H1 (cell line): ENCODE data around the gene AKAP12. TPM values are rescaled to one million over a fixed set of nuclear protein-coding genes. Genes with fewer than 3 reads are reported as not detected.

Experiments
- CTCF ChIA-PET: fragments of 300-600 bp; sonication (Branson Sonifier 250); formaldehyde crosslinking; loops from one replicate; lab custom pipeline; 2021; ENCODE audit not compliant: partially characterized antibody; lab: Charles Lee
- POLR2A ChIA-PET: fragments of 300-600 bp; sonication (Branson Sonifier 250); formaldehyde crosslinking; loops from one replicate; lab custom pipeline; 2021; ENCODE audit warnings: inconsistent platforms; ENCODE audit not compliant: partially characterized antibody; lab: Charles Lee
- DNase-seq, 2 experiments: peaks; one replicate each; pipeline versions ENCODE4 v3.0.0 to v3.0.0-alpha.2; 2010 to 2022; ENCODE audit warnings: low spot score in 2 of 2, low read depth in 1 of 2, mixed read lengths in 1 of 2
- FAIRE-seq: peaks from 2 replicates; lab custom pipeline; 2011; peaks lifted over from hg19 to GRCh38; lab: Jason Lieb, UNC
- H2AFZ ChIP-seq: 2 replicates; pipeline ENCODE4 v1.8.1; 2012; ENCODE audit warnings: low read length, inconsistent platforms
- H2AK5ac ChIP-seq: 2 replicates; pipeline ENCODE4 v1.6.1; 2013; ENCODE audit warnings: low read depth, low read length
- H2BK120ac ChIP-seq: replicated peaks from 2 replicates; pipeline ENCODE3; 2013; ENCODE audit warnings: low read depth, low read length, inconsistent platforms
- H2BK12ac ChIP-seq: 2 replicates; pipeline ENCODE4 v1.6.1; 2013; ENCODE audit warnings: low read depth, low read length
- H2BK15ac ChIP-seq: 2 replicates; pipeline ENCODE4 v1.6.1; 2013; ENCODE audit warnings: low read length
- H2BK20ac ChIP-seq: 2 replicates; pipeline ENCODE4 v1.6.1; 2013; ENCODE audit warnings: low read length
- H2BK5ac ChIP-seq: 2 replicates; pipeline ENCODE4 v1.6.1; 2013; ENCODE audit warnings: low read depth, low read length
- H3K14ac ChIP-seq: 2 replicates; pipeline ENCODE4 v1.6.1; 2013; ENCODE audit warnings: inconsistent platforms; ENCODE audit not compliant: insufficient read length
- H3K18ac ChIP-seq: 2 replicates; pipeline ENCODE4 v1.6.1; 2013; ENCODE audit warnings: low read length; ENCODE audit errors: extremely low read depth
- H3K23ac ChIP-seq: 2 replicates; pipeline ENCODE4 v1.6.1; 2013; ENCODE audit warnings: inconsistent platforms; ENCODE audit not compliant: insufficient read length
- H3K23me2 ChIP-seq: 2 replicates; pipeline ENCODE4 v1.6.1; 2013; ENCODE audit warnings: low read depth, low read length
- H3K27ac ChIP-seq: 2 replicates; pipeline ENCODE4 v1.6.1; 2011; ENCODE audit warnings: low read depth, low read length, inconsistent platforms
- H3K27me3 ChIP-seq, 4 experiments: replicated peaks in 1 of 4; 1 replicate in 1 of 4; 2 replicates in 3 of 4; pipeline versions ENCODE4 v1.6.1 to v1.8.1; 2011 to 2013; ENCODE audit warnings: low read length in 3 of 4, mild to moderate bottlenecking in 3 of 4, inconsistent platforms in 2 of 4, mixed read lengths in 2 of 4, moderate library complexity in 1 of 4; ENCODE audit not compliant: control insufficient read depth in 3 of 4, insufficient read depth in 3 of 4; ENCODE audit errors: extremely low read depth in 1 of 4
- H3K36me3 ChIP-seq, 4 experiments: 2 replicates each; pipeline versions ENCODE4 v1.6.1 to v1.8.1; 2011 to 2013; ENCODE audit warnings: mild to moderate bottlenecking in 4 of 4, low read length in 3 of 4, moderate library complexity in 2 of 4, control low read depth in 1 of 4, inconsistent platforms in 1 of 4; ENCODE audit not compliant: insufficient read depth in 4 of 4, control insufficient read depth in 2 of 4
- H3K4ac ChIP-seq: replicated peaks from 2 replicates; pipeline ENCODE3; 2013; ENCODE audit warnings: low read length, low read depth, mixed read lengths, inconsistent platforms; ENCODE audit not compliant: insufficient read length
- H3K4me1 ChIP-seq, 4 experiments: replicated peaks in 1 of 4; 1 replicate in 1 of 4; 2 replicates in 3 of 4; pipeline versions ENCODE4 v1.6.1 to v1.8.1; 2011 to 2013; ENCODE audit warnings: low read length in 3 of 4, inconsistent platforms in 2 of 4, mixed read lengths in 1 of 4; ENCODE audit not compliant: insufficient read depth in 4 of 4, control insufficient read depth in 3 of 4
- H3K4me2 ChIP-seq, 2 experiments: 2 replicates each; pipeline versions ENCODE4 v1.6.1 to v1.8.1; 2011 to 2013; ENCODE audit warnings: low read depth in 2 of 2, low read length in 2 of 2, control low read depth in 1 of 2, inconsistent platforms in 1 of 2, mild to moderate bottlenecking in 1 of 2; ENCODE audit not compliant: insufficient read depth in 1 of 2
- H3K4me3 ChIP-seq, 4 experiments: fragments of 200-600, 300-600 bp in 1 of 4; sonication (generic), shearing (Covaris generic), sonication (Bioruptor Twin) in 1 of 4; 2 replicates each; pipeline versions ENCODE4 v1.5.1 to v1.8.1; 2011 to 2016; ENCODE audit warnings: low read length in 4 of 4, low read depth in 3 of 4, control low read depth in 2 of 4, inconsistent platforms in 2 of 4, mild to moderate bottlenecking in 2 of 4, mixed read lengths in 1 of 4, moderate library complexity in 1 of 4; ENCODE audit not compliant: insufficient read depth in 2 of 4; ENCODE audit errors: extremely low read depth in 1 of 4
- H3K56ac ChIP-seq: replicated peaks from 2 replicates; pipeline ENCODE3; 2013; ENCODE audit warnings: low read depth, mild to moderate bottlenecking, mixed read lengths, low read length, inconsistent platforms; ENCODE audit not compliant: insufficient read length
- H3K79me1 ChIP-seq: 2 replicates; pipeline ENCODE4 v1.6.1; 2013; ENCODE audit warnings: low read depth, low read length, control low read depth
- H3K79me2 ChIP-seq, 2 experiments: 2 replicates each; pipeline versions ENCODE4 v1.6.1 to v1.8.1; 2012 to 2013; ENCODE audit warnings: low read length in 2 of 2, mild to moderate bottlenecking in 2 of 2, inconsistent platforms in 1 of 2; ENCODE audit not compliant: insufficient read depth in 2 of 2, control insufficient read depth in 1 of 2
- H3K9ac ChIP-seq, 4 experiments: replicated peaks in 1 of 4; 1 replicate in 1 of 4; 2 replicates in 3 of 4; pipeline versions ENCODE4 v1.6.1 to v1.8.1; 2011 to 2013; ENCODE audit warnings: low read depth in 3 of 4, low read length in 3 of 4, control low read depth in 2 of 4, mild to moderate bottlenecking in 2 of 4, moderate library complexity in 2 of 4, inconsistent platforms in 1 of 4; ENCODE audit errors: extremely low read depth in 1 of 4
- H3K9me3 ChIP-seq, 2 experiments: 2 replicates each; pipeline versions ENCODE4 v1.6.1 to v1.8.1; 2012 to 2013; ENCODE audit warnings: mild to moderate bottlenecking in 2 of 2, moderate library complexity in 2 of 2, control low read depth in 1 of 2, inconsistent platforms in 1 of 2, low read depth in 1 of 2, low read length in 1 of 2, mixed read lengths in 1 of 2; ENCODE audit not compliant: insufficient read depth in 2 of 2
- H4K20me1 ChIP-seq, 2 experiments: replicated peaks in 1 of 2; 2 replicates each; pipeline versions ENCODE3 to v1.8.1; 2011 to 2013; ENCODE audit warnings: inconsistent platforms in 2 of 2, low read length in 2 of 2, mild to moderate bottlenecking in 1 of 2; ENCODE audit not compliant: insufficient read depth in 2 of 2, control insufficient read depth in 1 of 2
- H4K5ac ChIP-seq: 2 replicates; pipeline ENCODE4 v1.6.1; 2013; ENCODE audit warnings: low read length, low read depth, mixed read lengths, inconsistent platforms; ENCODE audit not compliant: insufficient read length
- H4K8ac ChIP-seq: 2 replicates; pipeline ENCODE4 v1.8.0; 2013; ENCODE audit warnings: mild to moderate bottlenecking, moderate library complexity, low read length, inconsistent platforms; ENCODE audit not compliant: insufficient read depth; ENCODE audit errors: extremely low read depth
- H4K91ac ChIP-seq: replicated peaks from 2 replicates; pipeline ENCODE3; 2013; ENCODE audit warnings: low read length, mixed read lengths, inconsistent platforms; ENCODE audit not compliant: insufficient read length
- ATF3 ChIP-seq: IDR thresholded peaks from 2 replicates; pipeline ENCODE4 v1.6.1; 2011; ENCODE audit warnings: low read depth, mild to moderate bottlenecking, low read length; ENCODE audit not compliant: insufficient read depth
- BRCA1 ChIP-seq: IDR thresholded peaks from 2 replicates; pipeline ENCODE4 v1.6.1; 2012; ENCODE audit warnings: low read depth, low read length, improper control_type of control experiment
- TAF7 ChIP-seq: optimal IDR thresholded peaks from 2 replicates; pipeline ENCODE3; 2011; ENCODE audit warnings: low read depth, mild to moderate bottlenecking, inconsistent platforms, low read length, moderate library complexity, borderline replicate concordance
- TBP ChIP-seq: IDR thresholded peaks from 2 replicates; pipeline ENCODE4 v1.6.1; 2011; ENCODE audit warnings: low read depth, low read length, improper control_type of control experiment
- WGBS, 2 experiments: shearing (Covaris generic) in 1 of 2; methylation state at CpG; one replicate each; pipeline versions ENCODE4 v1.1.6 to v1.1.7; 2013 to 2015; ENCODE audit warnings: low lambda C conversion rate in 2 of 2, mixed read lengths in 2 of 2, inconsistent platforms in 1 of 2, low coverage in 1 of 2, missing lambda C conversion rate in 1 of 2; ENCODE audit not compliant: insufficient replicate concordance in 2 of 2, insufficient coverage in 1 of 2, insufficient read length in 1 of 2; ENCODE audit errors: extremely low coverage in 1 of 2, missing lambda C conversion rate in 1 of 2; 5-methylcytosine and 5-hydroxymethylcytosine counted together
- polyA plus RNA-seq, 7 experiments: library from polyadenylated mRNA; depleted of rRNA in 3 of 7; stranded (reverse) in 5 of 7; unstranded in 2 of 7; fragments of >200 nt in 5 of 7; fragments of 200-250 nt in 2 of 7; gene quantifications; 1 replicate in 5 of 7; 2 replicates in 1 of 7; 4 replicates in 1 of 7; pipeline versions ENCODE4 v1.2.1 to v1.2.3, GENCODE V29; 2011 to 2013; ENCODE audit warnings: missing spikeins in 2 of 7, mixed read lengths in 2 of 7
- total RNA-seq: library from RNA; stranded (reverse); fragmentation: NEBNext Ultra II Directional; extraction: Animal tissue kit (Norgen Biotek cat#: 25700); gene quantifications from 2 replicates; pipeline ENCODE4 v1.2.1, GENCODE V29; 2021

AKAP12 gene
- total and polyA plus RNA-seq, 2 of the 8 experiments (the other 6 are each of a cell fraction or from before 2014, with no cell fraction given) = 14.6 to 79.2 TPM

DNA sequence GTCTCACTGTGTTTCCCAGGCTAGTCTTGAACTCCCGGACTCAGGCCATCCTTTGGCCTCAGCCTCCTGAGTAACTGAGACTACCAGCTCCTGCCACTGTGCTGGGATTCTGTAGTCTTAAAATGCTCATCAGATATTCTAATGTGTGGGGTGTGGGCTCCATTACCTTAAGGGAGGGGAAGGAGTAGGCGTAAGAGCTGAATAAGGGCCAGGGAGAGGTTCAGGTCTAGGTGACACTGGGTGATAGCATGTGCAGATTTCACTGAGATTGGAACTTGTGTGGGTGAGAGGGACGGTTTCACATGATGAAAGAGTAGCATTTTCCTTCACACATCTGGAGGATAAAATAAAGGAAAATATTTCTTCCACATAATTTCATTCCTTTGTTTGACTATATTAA lies 8.5 kb downstream of the AKAP12 start:
- Histone ChIP-seq H3K36me3 (no peaks in the 10 kb centered on the region), H4K8ac (no peak overlapping the region), H3K4me3 (no peak overlapping the region), H4K20me1 (no peaks in the 10 kb centered on the region), H2AK5ac (no peak overlapping the region), H4K5ac (no peak overlapping the region), H3K23me2 (no peaks in the 10 kb centered on the region), H3K9ac (no peak overlapping the region), H3K23ac (no peak overlapping the region)
- FAIRE-seq (no peak), DNase-seq (no peak)
- POLR2A ChIA-PET = interaction anchor here (1.1 to 1.2 kb wide), 2 partner anchors 8 to 221 kb away, joined by 3 read pairs; partner anchors contain the start of gene AKAP12
- TF ChIP-seq BRCA1 (no peak), TBP (no peak), ATF3 (no peak), TAF7 (no peak)
- TF ChIP-seq, all 59 proteins: peak for 0
- H2AFZ ChIP-seq = no peak overlapping the region
- no peak overlapping the region for H2BK15ac ChIP-seq
- no peaks in the 10 kb centered on the region for H3K27me3 ChIP-seq
- H3K4ac ChIP-seq = no peak overlapping the region
- no peaks in the 10 kb centered on the region for H3K9me3 ChIP-seq
- no peak overlapping the region for H2BK5ac ChIP-seq
- H3K27ac ChIP-seq = no peak overlapping the region
- H3K4me1 ChIP-seq = no peaks in the 10 kb centered on the region
- no peak overlapping the region for H4K91ac ChIP-seq
- H3K18ac ChIP-seq = no peak overlapping the region
- no peak overlapping the region for H2BK120ac ChIP-seq
- H3K14ac ChIP-seq = no peak overlapping the region
- H3K4me2 ChIP-seq = no peak overlapping the region
- CTCF ChIA-PET = interaction anchor here (0.6 to 1.3 kb wide), 3 partner anchors 60 to 234 kb away, joined by 3 read pairs; no protein-coding TSS in a partner anchor
- H3K79me2 ChIP-seq = peaks cover 0 to 52% of the 10 kb centered on the region in 2 experiments
- H3K56ac ChIP-seq = no peak overlapping the region
- no peak overlapping the region for H2BK20ac ChIP-seq
- no peak overlapping the region for H2BK12ac ChIP-seq
- peaks cover 2% of the 10 kb centered on the region; the same call in 1 of the 2 replicates for H3K79me1 ChIP-seq
- 92% methylated on average over 3 of the region's 3 CpGs; no CpG with 5 or more reads in 1 of the 2 experiments for WGBS, 2 experiments
